Measurements from ENCODE around the gene NOL9.

The NOL9 gene

GRCh38 chr1:6557597-6557996, 3.3 kb upstream of the NOL9 start:
- Histone ChIP-seq H3K4me1 (ENCODE audit: control insufficient read depth, low read depth, low read length) (peaks cover 12% of the 10 kb centered on the region), H3K9ac (ENCODE audit: low read length) (no peak overlapping the region), H3K4me3 (ENCODE audit: low read length) (no peak overlapping the region), H3K27me3 (ENCODE audit: control insufficient read depth, insufficient read depth, low read length) (no peaks in the 10 kb centered on the region), H3K36me3 (ENCODE audit: control insufficient read depth, low read depth, low read length) (no peaks in the 10 kb centered on the region), H3K9me3 (ENCODE audit: control insufficient read depth, low read depth, low read length) (no peaks in the 10 kb centered on the region), H3K27ac (ENCODE audit: low read length) (no peak overlapping the region)

DNA sequence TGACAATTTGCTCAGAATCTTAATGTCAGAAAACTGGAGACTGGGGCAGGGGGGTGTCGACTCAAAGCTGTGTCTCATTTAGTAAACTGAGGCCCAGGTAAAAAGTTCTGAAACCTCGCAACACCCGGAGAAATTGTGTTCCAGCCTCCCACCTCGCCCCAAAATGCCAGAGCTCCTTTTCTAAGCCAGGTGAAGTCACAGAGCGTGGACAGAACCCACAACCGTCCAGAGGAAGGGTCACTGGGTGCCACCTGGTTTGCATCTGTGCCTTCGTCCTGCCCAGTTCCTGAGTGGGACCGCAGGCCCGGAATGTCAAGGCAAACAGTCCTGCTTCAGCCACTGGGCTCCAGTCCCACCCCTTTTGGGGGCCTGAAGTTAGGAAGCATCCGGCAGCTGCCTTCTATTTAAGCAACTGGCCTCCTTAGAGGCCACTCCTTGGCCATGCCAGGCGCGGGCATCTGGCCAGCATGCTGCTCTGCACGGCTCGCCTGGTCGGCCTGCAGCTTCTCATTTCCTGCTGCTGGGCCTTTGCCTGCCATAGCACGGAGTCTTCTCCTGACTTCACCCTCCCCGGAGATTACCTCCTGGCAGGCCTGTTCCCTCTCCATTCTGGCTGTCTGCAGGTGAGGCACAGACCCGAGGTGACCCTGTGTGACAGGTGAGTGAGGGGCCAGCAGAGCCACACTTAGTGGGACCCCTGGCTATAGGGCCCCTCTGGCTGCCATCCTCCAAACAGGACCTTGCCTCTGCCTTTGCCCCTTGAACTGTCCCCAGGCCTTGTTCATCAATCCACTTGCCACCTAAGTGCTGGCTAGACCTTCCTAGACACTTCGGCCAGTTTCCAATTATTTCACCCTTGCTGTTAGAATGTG, 830 bp upstream of the NOL9 start, which contains the start of gene TAS1R1:
Gene TAS1R1, plus strand, starts transcription at position 401 of the 872 bp plus-strand sequence. Its CDS starts 67 bp downstream, at position 468.
- Histone ChIP-seq H3K27ac (ENCODE audit: low read length) (no peak within 1 kb of the TSS), H3K4me3 (ENCODE audit: low read length) (peak within 1 kb of the TSS; percentile 89), H3K36me3 (ENCODE audit: control insufficient read depth, low read depth, low read length) (peaks cover 3% of the 10 kb centered on the region), H3K9ac (ENCODE audit: low read length) (peak within 1 kb of the TSS; percentile 91), H3K27me3 (ENCODE audit: control insufficient read depth, insufficient read depth, low read length) (no peaks in the 10 kb centered on the region), H3K4me1 (ENCODE audit: control insufficient read depth, low read depth, low read length) (peaks cover 12% of the 10 kb centered on the region), H3K9me3 (ENCODE audit: control insufficient read depth, low read depth, low read length) (no peaks in the 10 kb centered on the region)

DNA sequence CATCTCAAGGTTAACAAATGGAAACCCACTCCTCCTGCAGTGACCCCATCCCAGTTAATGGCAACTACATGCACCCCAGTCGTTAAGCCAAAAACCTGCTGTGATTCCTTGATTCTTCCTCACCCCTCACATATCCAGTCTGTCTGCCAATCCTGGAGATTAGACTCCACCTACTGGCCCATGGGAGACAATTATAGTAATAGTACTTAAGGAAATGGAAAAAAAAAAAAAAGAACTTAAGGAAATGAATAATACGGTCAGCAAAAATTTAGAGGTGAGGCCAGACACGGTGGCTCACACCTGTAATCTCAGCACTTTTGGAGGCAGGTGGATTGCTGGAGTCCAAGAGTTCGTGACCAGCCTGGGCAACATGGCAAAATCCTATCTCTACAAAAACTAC, 7.0 kb downstream of the NOL9 start:
- Histone ChIP-seq H3K27ac (ENCODE audit: low read length) (no peak overlapping the region), H3K9me3 (ENCODE audit: control insufficient read depth, low read depth, low read length) (no peaks in the 10 kb centered on the region), H3K9ac (ENCODE audit: low read length) (no peak overlapping the region), H3K4me1 (ENCODE audit: control insufficient read depth, low read depth, low read length) (no peaks in the 10 kb centered on the region), H3K4me3 (ENCODE audit: low read length) (no peak overlapping the region), H3K36me3 (ENCODE audit: control insufficient read depth, low read depth, low read length) (peaks cover 62% of the 10 kb centered on the region), H3K27me3 (ENCODE audit: control insufficient read depth, insufficient read depth, low read length) (no peaks in the 10 kb centered on the region)

DNA sequence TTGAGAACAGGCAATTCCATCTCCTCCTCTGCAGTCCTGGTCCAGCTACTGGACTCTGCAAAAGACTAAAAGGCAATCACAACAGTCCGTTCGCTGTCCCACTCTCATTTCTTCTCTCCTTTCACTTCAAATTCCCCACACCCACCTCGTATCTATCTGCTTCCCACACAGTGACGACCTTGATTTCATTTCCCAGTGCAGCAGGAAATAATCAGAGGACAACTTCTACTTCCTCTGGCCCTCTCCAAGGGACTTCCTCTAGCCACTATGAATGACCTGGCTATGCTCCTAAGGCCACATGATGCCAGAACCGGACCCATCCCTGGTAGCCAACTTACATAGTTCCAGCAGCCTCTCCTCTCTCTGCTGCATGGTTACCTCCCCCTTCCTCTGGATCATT, 8.0 kb downstream of the NOL9 start:
- Histone ChIP-seq H3K27me3 (ENCODE audit: control insufficient read depth, insufficient read depth, low read length) (no peaks in the 10 kb centered on the region), H3K27ac (ENCODE audit: low read length) (no peak overlapping the region), H3K4me3 (ENCODE audit: low read length) (no peak overlapping the region), H3K36me3 (ENCODE audit: control insufficient read depth, low read depth, low read length) (peaks cover 66% of the 10 kb centered on the region), H3K9ac (ENCODE audit: low read length) (no peak overlapping the region), H3K4me1 (ENCODE audit: control insufficient read depth, low read depth, low read length) (no peaks in the 10 kb centered on the region), H3K9me3 (ENCODE audit: control insufficient read depth, low read depth, low read length) (no peaks in the 10 kb centered on the region)

DNA sequence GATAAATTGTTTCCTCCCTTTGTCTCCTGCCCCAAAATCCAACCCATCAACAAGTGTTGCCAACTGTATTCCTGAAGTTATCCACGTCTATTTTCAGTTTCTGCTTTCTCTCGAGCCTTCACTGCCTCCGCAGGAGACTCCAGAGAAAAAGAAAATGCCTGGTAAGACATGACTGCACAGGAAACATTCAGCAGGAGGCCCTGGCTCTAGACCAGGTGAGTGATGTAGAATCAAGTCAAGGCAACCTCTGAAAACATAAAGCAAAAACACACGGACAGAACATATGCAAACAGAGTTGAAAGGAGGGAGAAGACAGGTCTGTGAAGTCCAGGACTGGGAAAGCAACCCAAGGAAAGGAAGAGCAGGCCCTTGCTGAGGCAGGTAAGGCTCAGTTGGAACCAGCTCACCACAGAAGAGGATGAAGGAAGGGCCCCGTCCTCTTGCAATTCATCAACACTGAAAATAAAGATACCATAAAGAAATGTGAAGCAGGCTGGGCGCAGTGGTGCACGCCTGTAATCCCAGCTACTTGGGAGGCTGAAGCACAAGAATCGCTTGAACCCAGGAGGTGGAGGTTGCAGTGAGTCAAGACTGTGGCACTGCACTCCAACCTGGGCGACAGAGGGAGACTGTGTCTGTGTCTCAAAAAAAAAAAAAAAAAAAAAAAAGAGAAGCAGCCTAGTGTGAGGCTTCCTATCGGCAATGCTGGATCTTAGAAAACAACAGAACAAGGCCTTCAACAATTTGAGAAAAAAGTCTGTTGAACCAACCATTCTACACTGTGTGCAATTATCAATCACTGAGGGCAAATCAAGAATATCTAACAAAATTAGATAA, 8.8 kb downstream of the NOL9 start:
- H3K9ac ChIP-seq (ENCODE audit: low read length): no peak overlapping the region
- H3K27ac ChIP-seq (ENCODE audit: low read length): no peak overlapping the region
- H3K36me3 ChIP-seq (ENCODE audit: control insufficient read depth, low read depth, low read length): peaks cover 66% of the 10 kb centered on the region
- H3K9me3 ChIP-seq (ENCODE audit: control insufficient read depth, low read depth, low read length): no peaks in the 10 kb centered on the region
- H3K4me3 ChIP-seq (ENCODE audit: low read length): no peak overlapping the region
- no peaks in the 10 kb centered on the region for H3K4me1 ChIP-seq (ENCODE audit: control insufficient read depth, low read depth, low read length)
- H3K27me3 ChIP-seq (ENCODE audit: control insufficient read depth, insufficient read depth, low read length): no peaks in the 10 kb centered on the region

GRCh38 chr1:6544831-6545230, 9.5 kb downstream of the NOL9 start:
- Histone ChIP-seq H3K27ac (ENCODE audit: low read length) (no peak overlapping the region), H3K36me3 (ENCODE audit: control insufficient read depth, low read depth, low read length) (peaks cover 60% of the 10 kb centered on the region), H3K4me1 (ENCODE audit: control insufficient read depth, low read depth, low read length) (no peaks in the 10 kb centered on the region), H3K27me3 (ENCODE audit: control insufficient read depth, insufficient read depth, low read length) (no peaks in the 10 kb centered on the region), H3K9ac (ENCODE audit: low read length) (no peak overlapping the region), H3K9me3 (ENCODE audit: control insufficient read depth, low read depth, low read length) (no peaks in the 10 kb centered on the region), H3K4me3 (ENCODE audit: low read length) (no peak overlapping the region)

DNA sequence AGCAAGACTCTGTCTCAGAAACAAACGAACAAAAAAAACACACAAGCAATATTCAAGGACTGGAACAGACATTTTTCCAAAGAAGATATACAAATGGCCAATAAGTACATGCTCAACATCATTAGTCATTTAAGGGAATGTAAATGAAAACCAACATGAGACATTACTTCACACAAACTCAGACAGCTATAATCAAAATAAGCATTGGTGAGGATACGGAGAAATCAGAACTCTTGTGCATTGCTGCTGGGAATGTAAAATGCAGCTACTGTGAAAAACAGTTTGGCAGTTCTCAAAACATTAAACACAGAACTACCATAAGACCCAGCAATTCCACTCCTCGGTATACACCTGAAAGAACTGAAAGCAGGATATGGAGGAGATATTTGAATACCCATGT, 15.4 kb downstream of the NOL9 start:
- Histone ChIP-seq H3K4me1 (ENCODE audit: control insufficient read depth, low read depth, low read length) (no peaks in the 10 kb centered on the region), H3K27me3 (ENCODE audit: control insufficient read depth, insufficient read depth, low read length) (no peaks in the 10 kb centered on the region), H3K27ac (ENCODE audit: low read length) (no peak overlapping the region), H3K9me3 (ENCODE audit: control insufficient read depth, low read depth, low read length) (no peaks in the 10 kb centered on the region), H3K36me3 (ENCODE audit: control insufficient read depth, low read depth, low read length) (peaks cover 24% of the 10 kb centered on the region), H3K4me3 (ENCODE audit: low read length) (no peak overlapping the region), H3K9ac (ENCODE audit: low read length) (no peak overlapping the region)

GRCh38 chr1:6536291-6536690, 18.0 kb downstream of the NOL9 start:
- H3K27ac ChIP-seq (ENCODE audit: low read length): no peak overlapping the region
- no peaks in the 10 kb centered on the region for H3K4me1 ChIP-seq (ENCODE audit: control insufficient read depth, low read depth, low read length)
- H3K4me3 ChIP-seq (ENCODE audit: low read length): no peak overlapping the region
- no peaks in the 10 kb centered on the region for H3K9me3 ChIP-seq (ENCODE audit: control insufficient read depth, low read depth, low read length)
- peaks cover 38% of the 10 kb centered on the region for H3K36me3 ChIP-seq (ENCODE audit: control insufficient read depth, low read depth, low read length)
- H3K27me3 ChIP-seq (ENCODE audit: control insufficient read depth, insufficient read depth, low read length): no peaks in the 10 kb centered on the region
- H3K9ac ChIP-seq (ENCODE audit: low read length): no peak overlapping the region

DNA sequence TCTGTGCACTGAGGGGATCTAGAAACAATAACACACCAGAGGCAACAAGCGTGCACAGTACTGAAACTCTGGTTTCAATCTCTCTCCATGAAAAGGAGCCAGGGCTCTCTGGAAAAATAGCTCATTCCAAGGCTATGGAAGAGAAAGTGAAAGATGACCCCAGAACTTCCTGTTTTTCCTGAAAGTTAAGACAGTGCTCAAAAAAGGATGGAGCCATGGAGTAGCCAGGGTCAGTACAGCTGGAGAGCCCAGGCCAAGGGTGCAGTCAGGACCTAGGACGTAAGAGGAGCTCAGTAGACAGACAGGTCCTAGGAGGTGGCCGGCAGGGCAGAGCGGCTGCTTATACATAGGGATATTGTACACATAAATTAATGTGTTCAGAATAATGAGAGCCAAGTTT, 19.1 kb downstream of the NOL9 start:
- peaks cover 46% of the 10 kb centered on the region for H3K36me3 ChIP-seq (ENCODE audit: control insufficient read depth, low read depth, low read length)
- no peaks in the 10 kb centered on the region for H3K9me3 ChIP-seq (ENCODE audit: control insufficient read depth, low read depth, low read length)
- H3K27me3 ChIP-seq (ENCODE audit: control insufficient read depth, insufficient read depth, low read length): no peaks in the 10 kb centered on the region
- no peak overlapping the region for H3K9ac ChIP-seq (ENCODE audit: low read length)
- H3K27ac ChIP-seq (ENCODE audit: low read length): no peak overlapping the region
- H3K4me3 ChIP-seq (ENCODE audit: low read length): no peak overlapping the region
- H3K4me1 ChIP-seq (ENCODE audit: control insufficient read depth, low read depth, low read length): no peaks in the 10 kb centered on the region

DNA sequence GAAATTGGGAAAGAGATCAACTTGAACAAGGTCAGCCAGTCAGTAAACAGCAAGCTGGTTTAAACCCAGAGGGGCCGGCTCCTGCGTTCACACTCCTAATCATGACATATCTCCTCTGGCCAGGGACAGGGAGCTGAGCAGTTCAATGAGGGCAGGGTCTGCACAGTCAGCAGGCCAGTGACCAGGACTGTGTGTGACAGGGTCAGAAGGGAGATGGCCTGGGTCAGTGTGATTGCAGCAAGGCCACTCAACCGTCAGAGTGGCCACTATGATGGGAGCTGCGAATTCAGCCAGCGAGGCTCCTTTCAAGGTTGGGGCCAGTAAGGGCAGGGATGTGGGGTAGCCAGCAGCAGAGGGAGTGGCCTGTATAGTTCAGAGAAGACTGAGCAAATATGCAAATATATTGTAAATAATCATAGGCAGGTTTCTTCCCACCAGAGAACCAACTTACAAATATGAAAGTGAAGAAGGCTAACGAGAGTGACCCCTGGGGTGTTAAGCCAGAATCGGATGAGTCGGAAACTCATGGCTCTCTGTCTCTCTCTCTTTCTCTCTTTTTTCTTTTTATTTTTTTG, 20.0 kb downstream of the NOL9 start:
- Histone ChIP-seq H3K27ac (ENCODE audit: low read length) (no peak overlapping the region), H3K36me3 (ENCODE audit: control insufficient read depth, low read depth, low read length) (peaks cover 46% of the 10 kb centered on the region), H3K9me3 (ENCODE audit: control insufficient read depth, low read depth, low read length) (no peaks in the 10 kb centered on the region), H3K9ac (ENCODE audit: low read length) (no peak overlapping the region), H3K4me1 (ENCODE audit: control insufficient read depth, low read depth, low read length) (no peaks in the 10 kb centered on the region), H3K27me3 (ENCODE audit: control insufficient read depth, insufficient read depth, low read length) (no peaks in the 10 kb centered on the region), H3K4me3 (ENCODE audit: low read length) (no peak overlapping the region)

- no peaks in the 10 kb centered on the region for H3K9me3 ChIP-seq (ENCODE audit: control insufficient read depth, low read depth, low read length)
- H3K36me3 ChIP-seq (ENCODE audit: control insufficient read depth, low read depth, low read length): peaks cover 57% of the 10 kb centered on the region
- no peak overlapping the region for H3K27ac ChIP-seq (ENCODE audit: low read length)
- no peaks in the 10 kb centered on the region for H3K27me3 ChIP-seq (ENCODE audit: control insufficient read depth, insufficient read depth, low read length)
- H3K4me1 ChIP-seq (ENCODE audit: control insufficient read depth, low read depth, low read length): no peaks in the 10 kb centered on the region
- no peak overlapping the region for H3K4me3 ChIP-seq (ENCODE audit: low read length)
- no peak overlapping the region for H3K9ac ChIP-seq (ENCODE audit: low read length)
Measured at GRCh38 chr1:6531996-6532395, 22.3 kb downstream of the NOL9 start.

All from iPS-18a (cell line).